Mesendoderm (in vitro differentiated cells): ENCODE data around the gene C5AR1.
A peak's percentile ranks its signal among the peaks of the same experiment; 100 is the strongest.

Source experiments
- DNase-seq: peaks from one replicate; pipeline ENCODE4 v3.0.0; 2013
- H2AK5ac ChIP-seq: 2 replicates; pipeline ENCODE4 v1.6.1; 2013; ENCODE audit warnings: low read length, inconsistent platforms
- H2BK120ac ChIP-seq: 2 replicates; pipeline ENCODE4 v1.6.1; 2013; ENCODE audit warnings: low read depth, mild to moderate bottlenecking, low read length, moderate library complexity, mixed read lengths
- H2BK15ac ChIP-seq: replicated peaks from 2 replicates; pipeline ENCODE4 v1.6.1; 2013; ENCODE audit warnings: low read depth, mild to moderate bottlenecking, moderate library complexity
- H2BK5ac ChIP-seq: 2 replicates; pipeline ENCODE4 v1.6.1; 2013; ENCODE audit warnings: low read length, inconsistent platforms
- H3K18ac ChIP-seq: 2 replicates; pipeline ENCODE4 v1.6.1; 2013; ENCODE audit warnings: mild to moderate bottlenecking, low read length, mixed read lengths
- H3K23ac ChIP-seq: one replicate; pipeline ENCODE4 v1.6.1; 2013; ENCODE audit warnings: low read length
- H3K27ac ChIP-seq: 2 replicates; pipeline ENCODE4 v1.5.1; 2013; ENCODE audit warnings: low read depth, mild to moderate bottlenecking, inconsistent platforms, low read length, moderate library complexity
- H3K27me3 ChIP-seq: 2 replicates; pipeline ENCODE4 v1.6.1; 2013; ENCODE audit warnings: low read length, control low read depth, mild to moderate bottlenecking, inconsistent platforms; ENCODE audit not compliant: insufficient read depth, poor library complexity
- H3K36me3 ChIP-seq: 2 replicates; pipeline ENCODE4 v1.6.1; 2013; ENCODE audit warnings: low read length, inconsistent platforms; ENCODE audit not compliant: control insufficient read depth, insufficient read depth
- H3K4ac ChIP-seq: one replicate; pipeline ENCODE4 v1.6.1; 2013; ENCODE audit warnings: low read depth, mild to moderate bottlenecking, low read length, moderate library complexity
- H3K4me1 ChIP-seq: 2 replicates; pipeline ENCODE4 v1.6.1; 2013; ENCODE audit warnings: low read depth, low read length, inconsistent platforms; ENCODE audit not compliant: control insufficient read depth
- H3K4me2 ChIP-seq: 2 replicates; pipeline ENCODE4 v1.6.1; 2013; ENCODE audit warnings: low read length
- H3K4me3 ChIP-seq: 2 replicates; pipeline ENCODE4 v1.5.1; 2013; ENCODE audit warnings: mild to moderate bottlenecking, low read length
- H3K56ac ChIP-seq: one replicate; pipeline ENCODE4 v1.6.1; 2013; ENCODE audit warnings: low read length
- H3K79me1 ChIP-seq: 2 replicates; pipeline ENCODE4 v1.6.1; 2013; ENCODE audit warnings: low read length, inconsistent platforms
- H3K79me2 ChIP-seq: 2 replicates; pipeline ENCODE4 v1.6.1; 2013; ENCODE audit warnings: mild to moderate bottlenecking, low read length; ENCODE audit not compliant: control insufficient read depth, insufficient read depth
- H3K9ac ChIP-seq: 2 replicates; pipeline ENCODE4 v1.6.1; 2013; ENCODE audit warnings: low read length, inconsistent platforms
- H4K5ac ChIP-seq: one replicate; pipeline ENCODE4 v1.6.1; 2013; ENCODE audit warnings: low read length
- H4K8ac ChIP-seq: one replicate; pipeline ENCODE4 v1.6.1; 2013; ENCODE audit warnings: low read depth, mild to moderate bottlenecking, control low read depth, low read length, moderate library complexity
- WGBS: extraction: QIAGEN DNeasy Blood & Tissue Kit; methylation state at CpG from one replicate; pipeline ENCODE4 v1.1.7; 2013; ENCODE audit warnings: low lambda C conversion rate, missing lambda C conversion rate; ENCODE audit not compliant: insufficient coverage; ENCODE audit errors: extremely low coverage; 5-methylcytosine and 5-hydroxymethylcytosine counted together

The C5AR1 gene

DNA sequence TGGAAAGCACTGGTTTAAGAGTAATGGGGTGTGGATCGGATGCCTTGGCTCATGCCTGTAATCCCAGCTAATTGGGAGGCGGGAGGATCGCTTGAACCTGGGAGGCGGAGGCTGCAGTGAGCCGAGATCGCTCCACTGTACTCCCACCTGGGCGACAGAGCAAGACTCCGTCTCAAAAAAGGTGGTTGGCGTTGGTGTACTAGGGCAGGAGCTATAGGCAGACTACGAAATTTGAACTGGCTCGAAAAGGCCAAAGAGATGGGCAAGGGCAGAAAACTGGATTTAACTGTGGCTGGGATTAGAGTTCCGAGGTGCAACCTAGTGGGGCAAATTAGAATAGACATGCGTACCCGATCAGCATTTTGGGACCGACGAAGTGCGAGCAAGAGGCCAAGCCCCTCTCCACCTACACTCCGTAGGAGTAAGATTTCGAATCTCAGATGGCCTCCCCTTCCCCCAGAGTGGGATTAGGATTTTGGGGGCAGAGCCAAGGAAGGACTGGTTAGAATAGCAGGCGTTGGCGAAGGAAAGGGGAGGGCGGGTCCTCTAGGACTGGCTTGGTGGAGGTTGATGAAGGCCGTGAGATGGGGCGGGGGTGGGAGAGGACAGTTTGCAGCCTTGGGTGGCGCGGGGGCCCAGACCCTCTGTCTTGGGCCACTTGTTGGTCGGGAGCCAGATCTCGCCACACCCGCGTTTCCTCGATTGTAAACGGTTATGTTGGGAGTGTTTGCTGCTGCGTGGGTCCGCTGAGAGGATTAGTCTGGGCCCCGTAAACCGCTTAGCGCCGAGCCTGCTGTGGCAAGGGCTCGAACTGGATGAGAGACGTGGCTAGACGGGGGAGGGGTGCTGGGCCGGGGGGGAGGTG, 37.0 kb upstream of the C5AR1 start:
- Histone ChIP-seq H3K4me1 (peaks cover 5% of the 10 kb centered on the region), H2BK120ac (no peak overlapping the region), H4K8ac (no peak overlapping the region), H3K18ac (peak overlapping the region; percentile 22), H3K9ac (peak overlapping the region; percentile 72), H3K79me1 (no peaks in the 10 kb centered on the region), H3K4me3 (peak overlapping the region; percentile 23), H3K4me2 (peak overlapping the region; percentile 44), H2AK5ac (peak overlapping the region; percentile 46), H3K56ac (peak overlapping the region; percentile 87), H2BK5ac (peak overlapping the region; percentile 16), H4K5ac (no peak overlapping the region), H3K36me3 (peaks cover 3% of the 10 kb centered on the region), H3K79me2 (no peaks in the 10 kb centered on the region), H3K4ac (no peak overlapping the region), H2BK15ac (no peak overlapping the region), H3K23ac (peak overlapping the region; percentile 97), H3K27me3 (no peaks in the 10 kb centered on the region), H3K27ac (peak overlapping the region; percentile 97)
- WGBS, result no CpG with 5 or more reads among the region's 42 CpGs
- DNase-seq, result peak; percentile 60

GRCh38 chr19:47273313-47274070, 36.2 kb upstream of the C5AR1 start:
- peak; percentile 97 for DNase-seq
- no peak overlapping the region for H4K5ac ChIP-seq
- no peaks in the 10 kb centered on the region for H3K79me2 ChIP-seq
- peak overlapping the region; percentile 99 for H3K9ac ChIP-seq
- H3K56ac ChIP-seq, result peak overlapping the region; percentile 98
- H3K36me3 ChIP-seq, result peaks cover 3% of the 10 kb centered on the region
- peak overlapping the region; percentile 95 for H3K4me2 ChIP-seq
- peak overlapping the region; percentile 97 for H3K23ac ChIP-seq
- peak overlapping the region; percentile 9 for H3K4ac ChIP-seq
- H2AK5ac ChIP-seq, result no peak overlapping the region
- H3K18ac ChIP-seq, result peak overlapping the region; percentile 32
- peak overlapping the region; percentile 77 for H3K4me3 ChIP-seq
- no peaks in the 10 kb centered on the region for H3K27me3 ChIP-seq
- H2BK5ac ChIP-seq, result peak overlapping the region; percentile 92
- H3K79me1 ChIP-seq, result no peaks in the 10 kb centered on the region
- peak overlapping the region; percentile 97 for H3K27ac ChIP-seq
- no peak overlapping the region for H2BK15ac ChIP-seq
- H4K8ac ChIP-seq, result peak overlapping the region; percentile 41
- no peak overlapping the region for H2BK120ac ChIP-seq
- peaks cover 5% of the 10 kb centered on the region for H3K4me1 ChIP-seq
- whole genome bisulfite sequencing, result no CpG with 5 or more reads among the region's 54 CpGs

- Histone ChIP-seq H3K27me3 (no peaks in the 10 kb centered on the region), H3K4me2 (peak within 1 kb of the TSS; percentile 95), H3K27ac (peak within 1 kb of the TSS; percentile 97), H2AK5ac (peak within 1 kb of the TSS; percentile 38), H2BK15ac (no peak within 1 kb of the TSS), H2BK120ac (no peak within 1 kb of the TSS), H3K23ac (peak within 1 kb of the TSS; percentile 66), H3K4me1 (peaks cover 5% of the 10 kb centered on the region), H2BK5ac (peak within 1 kb of the TSS; percentile 92), H3K4ac (peak within 1 kb of the TSS; percentile 66), H3K4me3 (peak within 1 kb of the TSS; percentile 77), H3K79me2 (no peaks in the 10 kb centered on the region), H3K79me1 (no peaks in the 10 kb centered on the region), H3K36me3 (peaks cover 3% of the 10 kb centered on the region), H3K56ac (peak within 1 kb of the TSS; percentile 98), H3K9ac (peak within 1 kb of the TSS; percentile 99), H4K8ac (peak within 1 kb of the TSS; percentile 41), H4K5ac (no peak within 1 kb of the TSS), H3K18ac (peak within 1 kb of the TSS; percentile 32)
- DNase-seq, result peak; percentile 96
- no CpG with 5 or more reads among the region's 72 CpGs for WGBS
Measured at GRCh38 chr19:47274071-47274890, 35.4 kb upstream of the C5AR1 start, which contains the start of gene INAFM1. INAFM1 (plus strand) TSS chr19:47274885; CDS start chr19:47274920, 35 bp downstream.

GRCh38 chr19:47274891-47275761, 34.5 kb upstream of the C5AR1 start:
- Histone ChIP-seq H3K27ac (no peak overlapping the region), H2BK15ac (no peak overlapping the region), H3K79me1 (no peaks in the 10 kb centered on the region), H3K36me3 (peaks cover 3% of the 10 kb centered on the region), H2BK5ac (no peak overlapping the region), H4K5ac (no peak overlapping the region), H4K8ac (no peak overlapping the region), H3K4me1 (peaks cover 5% of the 10 kb centered on the region), H2BK120ac (no peak overlapping the region), H3K18ac (peak overlapping the region; percentile 8), H2AK5ac (peak overlapping the region; percentile 38), H3K9ac (peak overlapping the region; percentile 71), H3K79me2 (no peaks in the 10 kb centered on the region), H3K4me3 (peak overlapping the region; percentile 56), H3K4me2 (peak overlapping the region; percentile 86), H3K4ac (no peak overlapping the region), H3K27me3 (no peaks in the 10 kb centered on the region), H3K56ac (peak overlapping the region; percentile 79), H3K23ac (no peak overlapping the region)
- DNase-seq, result no peak
- WGBS, result no CpG with 5 or more reads among the region's 82 CpGs
